ENCODE results near the gene SLC35F1. TPM values are rescaled to one million over a fixed set of nuclear protein-coding genes. Genes with fewer than 3 reads are reported as not detected.

The SLC35F1 gene
- total and polyA plus RNA-seq, 2 donors (not counting 3 experiments of a cell fraction or from before 2014, with no cell fraction given): not detected

DNA sequence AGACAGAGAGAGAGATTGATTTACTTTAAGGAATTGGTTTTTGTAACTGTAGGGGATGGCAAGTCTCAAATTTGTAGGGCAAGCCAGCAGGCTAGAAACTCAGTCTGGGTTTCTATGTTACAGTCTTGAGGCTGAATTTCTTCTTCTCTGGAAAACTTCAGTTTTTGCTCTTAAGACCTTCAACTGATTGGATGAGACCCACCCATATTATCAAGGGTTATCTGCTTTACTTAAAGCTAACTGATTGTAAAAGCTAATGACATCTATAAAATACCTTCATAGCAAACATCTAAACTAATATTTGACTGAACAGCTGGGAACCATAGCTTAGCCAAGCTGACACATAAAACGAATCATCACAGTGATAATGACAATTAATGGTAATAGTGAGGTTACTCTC lies 22.4 kb downstream of the SLC35F1 start:
- H4K20me1 ChIP-seq (replicated peaks; ENCODE audit: control insufficient read depth, extremely low read depth, insufficient read depth, low read length): no peaks in the 10 kb centered on the region
- DNase-seq (ENCODE audit: low read depth, low spot score): no peak
- POLR2A ChIA-PET: no interaction called here
- no peaks in the 10 kb centered on the region for H3K4me1 ChIP-seq (ENCODE audit: control insufficient read depth, extremely low read depth, insufficient read depth, low read length)
- dilution Hi-C loops (cut with MboI; ENCODE audit: extremely low pct_ligation_motif_present, low sequenced_read_pairs): no loop called here
- TF ChIP-seq POLR2AphosphoS5 (IDR thresholded peaks at IDR 0.05; ENCODE audit: insufficient read depth, low read depth, low read length) (no peak), POLR2A (IDR thresholded peaks at IDR 0.05; ENCODE audit: low read depth, low read length) (no peak), MYC (IDR thresholded peaks at IDR 0.05; ENCODE audit: low read depth, low read length) (no peak), JUN (IDR thresholded peaks at IDR 0.05; ENCODE audit: borderline replicate concordance, insufficient read depth, insufficient read length, low read depth) (no peak), GATA2 (IDR thresholded peaks at IDR 0.05; ENCODE audit: insufficient read depth, insufficient read length, low read depth, low read length) (no peak), EZH2 (IDR thresholded peaks at IDR 0.05; ENCODE audit: borderline replicate concordance, low read depth, low read length, severe bottlenecking) (no peak), FOS (IDR thresholded peaks at IDR 0.05; ENCODE audit: borderline replicate concordance, insufficient read depth, low read length) (no peak)
- TF ChIP-seq, protein P1, sequence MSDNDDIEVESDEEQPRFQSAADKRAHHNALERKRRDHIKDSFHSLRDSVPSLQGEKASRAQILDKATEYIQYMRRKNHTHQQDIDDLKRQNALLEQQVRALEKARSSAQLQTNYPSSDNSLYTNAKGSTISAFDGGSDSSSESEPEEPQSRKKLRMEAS (IDR thresholded peaks at IDR 0.05; ENCODE audit: insufficient read depth, insufficient read length): no peak
- TF ChIP-seq, protein P2, sequence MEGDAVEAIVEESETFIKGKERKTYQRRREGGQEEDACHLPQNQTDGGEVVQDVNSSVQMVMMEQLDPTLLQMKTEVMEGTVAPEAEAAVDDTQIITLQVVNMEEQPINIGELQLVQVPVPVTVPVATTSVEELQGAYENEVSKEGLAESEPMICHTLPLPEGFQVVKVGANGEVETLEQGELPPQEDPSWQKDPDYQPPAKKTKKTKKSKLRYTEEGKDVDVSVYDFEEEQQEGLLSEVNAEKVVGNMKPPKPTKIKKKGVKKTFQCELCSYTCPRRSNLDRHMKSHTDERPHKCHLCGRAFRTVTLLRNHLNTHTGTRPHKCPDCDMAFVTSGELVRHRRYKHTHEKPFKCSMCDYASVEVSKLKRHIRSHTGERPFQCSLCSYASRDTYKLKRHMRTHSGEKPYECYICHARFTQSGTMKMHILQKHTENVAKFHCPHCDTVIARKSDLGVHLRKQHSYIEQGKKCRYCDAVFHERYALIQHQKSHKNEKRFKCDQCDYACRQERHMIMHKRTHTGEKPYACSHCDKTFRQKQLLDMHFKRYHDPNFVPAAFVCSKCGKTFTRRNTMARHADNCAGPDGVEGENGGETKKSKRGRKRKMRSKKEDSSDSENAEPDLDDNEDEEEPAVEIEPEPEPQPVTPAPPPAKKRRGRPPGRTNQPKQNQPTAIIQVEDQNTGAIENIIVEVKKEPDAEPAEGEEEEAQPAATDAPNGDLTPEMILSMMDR (IDR thresholded peaks at IDR 0.05; ENCODE audit: extremely low read depth in 1 of 2, insufficient read depth in 1 of 2, low read depth in 1 of 2, low read length in 2 of 2): no peak
- no peaks in the 10 kb centered on the region for H3K36me3 ChIP-seq (ENCODE audit: control insufficient read depth in 2 of 2, extremely low read depth in 1 of 2, insufficient read depth in 2 of 2, low read length in 2 of 2)
- no peak for FAIRE-seq
- H3K4me2 ChIP-seq (ENCODE audit: insufficient read depth, low read length): no peak overlapping the region
- H3K4me3 ChIP-seq (replicated peaks in 1 of 3; ENCODE audit: insufficient read depth in 1 of 3, low read depth in 1 of 3, low read length in 3 of 3): no peak overlapping the region
- H3K27me3 ChIP-seq (ENCODE audit: control insufficient read depth in 2 of 2, insufficient read depth in 2 of 2, low read length in 2 of 2): no peaks in the 10 kb centered on the region
- CTCF ChIA-PET: no interaction called here
- H3K27ac ChIP-seq (ENCODE audit: insufficient read depth, low read depth, low read length): no peak overlapping the region
- H3K9ac ChIP-seq (replicated peaks; ENCODE audit: extremely low read depth, insufficient read depth, low read length): no peak overlapping the region
- no TSS peak for BruUV-seq (replicated peaks)
- H3K9me1 ChIP-seq (replicated peaks; ENCODE audit: control insufficient read depth, extremely low read depth, insufficient read depth, low read length): no peaks in the 10 kb centered on the region
- no peak overlapping the region for H2AFZ ChIP-seq (ENCODE audit: low read depth, low read length)
- intact Hi-C loops (cut with micrococcal nuclease): no loop called here
- no peaks in the 10 kb centered on the region for H3K79me2 ChIP-seq (ENCODE audit: control insufficient read depth, insufficient read depth, low read length)
- no peaks in the 10 kb centered on the region for H3K9me3 ChIP-seq (replicated peaks; ENCODE audit: control insufficient read depth, insufficient read depth, low read length)

All from endothelial cell of umbilical vein (primary cell).